ENCODE data around the gene PUSL1.

PUSL1 gene

GRCh38 chr1:1262758-1263157 is 45.6 kb upstream of the PUSL1 start:
- TF ChIP-seq CTCF (IDR thresholded peaks at IDR 0.05; ENCODE audit: low read depth, low read length), result no peak
- no peak overlapping the region for H3K4me3 ChIP-seq (ENCODE audit: low read depth, low read length)

GRCh38 chr1:1264026-1264425 is 44.4 kb upstream of the PUSL1 start:
- peak overlapping the region; percentile 1 for H3K4me3 ChIP-seq (ENCODE audit: low read depth, low read length)
- no peak for TF ChIP-seq CTCF (IDR thresholded peaks at IDR 0.05; ENCODE audit: low read depth, low read length)

GRCh38 chr1:1264868-1265272 is 43.5 kb upstream of the PUSL1 start:
- peak; percentile 53 for TF ChIP-seq CTCF (IDR thresholded peaks at IDR 0.05; ENCODE audit: low read depth, low read length)
- H3K4me3 ChIP-seq (ENCODE audit: low read depth, low read length), result peak overlapping the region; percentile 8; the same call in 1 of the 2 replicates

- no peak overlapping the region for H3K4me3 ChIP-seq (ENCODE audit: low read depth, low read length)
- no peak for TF ChIP-seq CTCF (IDR thresholded peaks at IDR 0.05; ENCODE audit: low read depth, low read length)
Measured at GRCh38 chr1:1267488-1268283, 40.7 kb upstream of the PUSL1 start.

- TF ChIP-seq CTCF (IDR thresholded peaks at IDR 0.05; ENCODE audit: low read depth, low read length), result no peak
- no peak overlapping the region for H3K4me3 ChIP-seq (ENCODE audit: low read depth, low read length)
Measured at GRCh38 chr1:1268284-1268682, 40.1 kb upstream of the PUSL1 start.

- TF ChIP-seq CTCF (IDR thresholded peaks at IDR 0.05; ENCODE audit: low read depth, low read length), result no peak
- peak overlapping the region; percentile 47 for H3K4me3 ChIP-seq (ENCODE audit: low read depth, low read length)
Measured at GRCh38 chr1:1270813-1271212, 37.6 kb upstream of the PUSL1 start.

GRCh38 chr1:1272341-1273208 is 35.8 kb upstream of the PUSL1 start:
- no peak for TF ChIP-seq CTCF (IDR thresholded peaks at IDR 0.05; ENCODE audit: low read depth, low read length)
- peak overlapping the region; percentile 88 for H3K4me3 ChIP-seq (ENCODE audit: low read depth, low read length)
